AG04450 (cell line): ENCODE results near the gene RPL13. TPM values are rescaled to one million over a fixed set of nuclear protein-coding genes. Genes with fewer than 3 reads are reported as not detected.

ENCODE experiments used
- CTCF ChIA-PET: fragments of 300-600, 350-600 bp; formaldehyde crosslinking; extraction: SDS; loops from one replicate; lab custom pipeline; 2022; ENCODE audit warnings: antibody characterized with exemption, inconsistent platforms; lab: Charles Lee
- POLR2A ChIA-PET: fragments of 350-600 bp; formaldehyde crosslinking; extraction: SDS; loops from one replicate; lab custom pipeline; 2021; ENCODE audit warnings: antibody characterized with exemption, inconsistent platforms; lab: Yijun Ruan, JAX
- DNase-seq: peaks from one replicate; pipeline ENCODE4 v3.0.0-alpha.2; 2011; ENCODE audit warnings: low read depth, low spot score
- H3K27ac ChIP-seq: one replicate; pipeline ENCODE4 v1.5.1; 2012; ENCODE audit warnings: low read depth, low read length, control low read depth
- H3K27me3 ChIP-seq: one replicate; pipeline ENCODE4 v1.6.0; 2012; ENCODE audit warnings: low read length; ENCODE audit not compliant: control insufficient read depth, insufficient read depth
- H3K4me3 ChIP-seq: 2 replicates; pipeline ENCODE4 v1.5.1; 2011; ENCODE audit warnings: mild to moderate bottlenecking, low read depth, low read length, control low read depth
- H3K9me3 ChIP-seq: 2 replicates; pipeline ENCODE4 v1.5.1; 2012; ENCODE audit warnings: low read length; ENCODE audit not compliant: control insufficient read depth, insufficient read depth
- CTCF ChIP-seq: IDR thresholded peaks from 2 replicates; pipeline ENCODE4 v1.5.1; 2011; ENCODE audit warnings: low read depth, low read length, control low read depth, inconsistent platforms
- polyA plus RNA-seq: library from polyadenylated mRNA; depleted of rRNA; stranded (reverse); fragments of >200 nt; gene quantifications from 2 replicates; pipeline ENCODE4 v1.2.3, GENCODE V29; 2011

RPL13 gene
- polyA plus RNA-seq, 1 experiment = 2,214 TPM

- peak overlapping the region; percentile 97 for H3K27ac ChIP-seq
- H3K9me3 ChIP-seq = peaks cover 10% of the 10 kb centered on the region
- CTCF ChIA-PET = no interaction called here
- no peaks in the 10 kb centered on the region for H3K27me3 ChIP-seq
- POLR2A ChIA-PET = interaction anchor here (0.6 to 1.2 kb wide), 4 partner anchors 15 to 71 kb away, joined by 3 to 17 read pairs (median 6); no protein-coding TSS in a partner anchor
- TF ChIP-seq CTCF = no peak
- DNase-seq = peak; percentile 96
- no peak overlapping the region for H3K4me3 ChIP-seq
These were observed 20.7 kb downstream of the RPL13 start for GRCh38 chr16:89581045-89581695.

GRCh38 chr16:89581861-89582563 is 21.5 kb downstream of the RPL13 start:
- ChIA-PET CTCF (no interaction called here), POLR2A (interaction anchor here (0.6 to 1.2 kb wide), 4 partner anchors 16 to 71 kb away, joined by 3 to 17 read pairs (median 6); no protein-coding TSS in a partner anchor)
- Histone ChIP-seq H3K27me3 (no peaks in the 10 kb centered on the region), H3K27ac (peak overlapping the region; percentile 97), H3K4me3 (no peak overlapping the region), H3K9me3 (peaks cover 14% of the 10 kb centered on the region)
- no peak for TF ChIP-seq CTCF
- DNase-seq = no peak

GRCh38 chr16:89582614-89583196 is 22.2 kb downstream of the RPL13 start:
- peak overlapping the region; percentile 97 for H3K27ac ChIP-seq
- ChIA-PET POLR2A (no interaction called here), CTCF (no interaction called here)

GRCh38 chr16:89583197-89583894 is 22.9 kb downstream of the RPL13 start:
- ChIA-PET CTCF (interaction anchor here (0.5 kb wide), 1 partner anchor 261 kb away, joined by 3 read pairs; no protein-coding TSS in a partner anchor), POLR2A (no interaction called here)
- no peak for DNase-seq
- no peaks in the 10 kb centered on the region for H3K27me3 ChIP-seq
- no peak for TF ChIP-seq CTCF
- peaks cover 19% of the 10 kb centered on the region for H3K9me3 ChIP-seq
- no peak overlapping the region for H3K27ac ChIP-seq
- no peak overlapping the region for H3K4me3 ChIP-seq

More at GRCh38 chr16:89582614-89583196, 22.2 kb downstream of the RPL13 start:
- TF ChIP-seq CTCF = no peak
- H3K4me3 ChIP-seq = no peak overlapping the region
- DNase-seq = no peak
- no peaks in the 10 kb centered on the region for H3K27me3 ChIP-seq
- peaks cover 19% of the 10 kb centered on the region for H3K9me3 ChIP-seq
